PC-9 (cell line): ENCODE measurements around the gene FGFR2.

Source experiments
- EZH2 ChIP-seq: fragments of 200-600 bp; sonication (generic); IDR thresholded peaks from 2 replicates; pipeline ENCODE4 v1.8.0; 2017; ENCODE audit warnings: antibody characterized with exemption, low read depth
- TF ChIP-seq, protein P1 (sequence below): fragments of 200-600 bp; sonication (generic); conservative IDR thresholded peaks from 2 replicates; pipeline ENCODE4 v1.6.1; 2017; ENCODE audit warnings: mixed run types, antibody characterized with exemption, mild to moderate bottlenecking, moderate library complexity

GRCh38 chr10:121527690-121528089 is 70.6 kb downstream of the FGFR2 start:
- TF ChIP-seq, protein P1, sequence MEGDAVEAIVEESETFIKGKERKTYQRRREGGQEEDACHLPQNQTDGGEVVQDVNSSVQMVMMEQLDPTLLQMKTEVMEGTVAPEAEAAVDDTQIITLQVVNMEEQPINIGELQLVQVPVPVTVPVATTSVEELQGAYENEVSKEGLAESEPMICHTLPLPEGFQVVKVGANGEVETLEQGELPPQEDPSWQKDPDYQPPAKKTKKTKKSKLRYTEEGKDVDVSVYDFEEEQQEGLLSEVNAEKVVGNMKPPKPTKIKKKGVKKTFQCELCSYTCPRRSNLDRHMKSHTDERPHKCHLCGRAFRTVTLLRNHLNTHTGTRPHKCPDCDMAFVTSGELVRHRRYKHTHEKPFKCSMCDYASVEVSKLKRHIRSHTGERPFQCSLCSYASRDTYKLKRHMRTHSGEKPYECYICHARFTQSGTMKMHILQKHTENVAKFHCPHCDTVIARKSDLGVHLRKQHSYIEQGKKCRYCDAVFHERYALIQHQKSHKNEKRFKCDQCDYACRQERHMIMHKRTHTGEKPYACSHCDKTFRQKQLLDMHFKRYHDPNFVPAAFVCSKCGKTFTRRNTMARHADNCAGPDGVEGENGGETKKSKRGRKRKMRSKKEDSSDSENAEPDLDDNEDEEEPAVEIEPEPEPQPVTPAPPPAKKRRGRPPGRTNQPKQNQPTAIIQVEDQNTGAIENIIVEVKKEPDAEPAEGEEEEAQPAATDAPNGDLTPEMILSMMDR = no peak
- no peak for TF ChIP-seq EZH2
